Measurements from ENCODE around the gene YTHDF1. TPM values are rescaled to one million over a fixed set of nuclear protein-coding genes. Genes with fewer than 3 reads are reported as not detected.
"Not testable (repeated sequence)": the region's sequence is repeated elsewhere in the genome, so short reads cannot be mapped to it uniquely, and the experiment has no call there.

The YTHDF1 gene
- total RNA-seq, 1 donor from 2014 or later = 32.6 TPM

DNA sequence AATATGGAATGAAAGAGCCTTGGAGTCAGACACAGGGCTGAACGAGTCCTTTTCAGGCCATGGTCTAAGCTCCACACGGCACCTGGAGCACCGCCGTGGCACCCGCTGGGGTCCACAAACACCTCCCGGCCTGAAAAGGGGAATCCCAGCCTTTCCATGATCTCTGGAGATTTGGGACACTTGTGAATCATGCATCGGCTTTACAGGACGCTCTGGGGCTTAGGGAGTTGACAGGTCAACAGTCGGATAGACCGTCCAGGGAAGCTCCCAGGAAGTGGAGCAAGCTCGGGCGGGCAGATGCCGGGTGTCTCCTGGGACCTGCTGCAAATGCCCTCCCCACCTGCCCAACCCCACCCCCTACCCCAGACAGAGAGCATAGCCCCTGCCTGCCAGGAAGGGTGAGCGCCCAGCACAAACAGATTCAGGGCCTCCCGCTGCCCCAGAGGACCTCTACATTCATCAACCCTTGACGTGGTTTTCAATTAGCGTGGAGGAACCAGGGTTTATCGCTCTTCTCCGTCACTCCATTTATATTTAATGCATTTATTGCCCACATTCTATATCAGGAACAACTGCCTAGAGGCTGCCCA lies 53.6 kb downstream of the YTHDF1 start:
- Mint-ChIP-seq H3K27ac (no peak overlapping the region), H3K4me1 (no peaks in the 10 kb centered on the region), H3K9me3 (no peaks in the 10 kb centered on the region), H3K4me3 (no peak overlapping the region), H3K36me3 (ENCODE audit: low read depth) (no peaks in the 10 kb centered on the region), H3K27me3 (peaks cover 7% of the 10 kb centered on the region)
- ChIA-PET CTCF (no interaction called here), POLR2A (no interaction called here)
- DNase-seq (no peak), ATAC-seq (ENCODE audit: low read depth) (no peak)
- TF ChIP-seq, protein P1, sequence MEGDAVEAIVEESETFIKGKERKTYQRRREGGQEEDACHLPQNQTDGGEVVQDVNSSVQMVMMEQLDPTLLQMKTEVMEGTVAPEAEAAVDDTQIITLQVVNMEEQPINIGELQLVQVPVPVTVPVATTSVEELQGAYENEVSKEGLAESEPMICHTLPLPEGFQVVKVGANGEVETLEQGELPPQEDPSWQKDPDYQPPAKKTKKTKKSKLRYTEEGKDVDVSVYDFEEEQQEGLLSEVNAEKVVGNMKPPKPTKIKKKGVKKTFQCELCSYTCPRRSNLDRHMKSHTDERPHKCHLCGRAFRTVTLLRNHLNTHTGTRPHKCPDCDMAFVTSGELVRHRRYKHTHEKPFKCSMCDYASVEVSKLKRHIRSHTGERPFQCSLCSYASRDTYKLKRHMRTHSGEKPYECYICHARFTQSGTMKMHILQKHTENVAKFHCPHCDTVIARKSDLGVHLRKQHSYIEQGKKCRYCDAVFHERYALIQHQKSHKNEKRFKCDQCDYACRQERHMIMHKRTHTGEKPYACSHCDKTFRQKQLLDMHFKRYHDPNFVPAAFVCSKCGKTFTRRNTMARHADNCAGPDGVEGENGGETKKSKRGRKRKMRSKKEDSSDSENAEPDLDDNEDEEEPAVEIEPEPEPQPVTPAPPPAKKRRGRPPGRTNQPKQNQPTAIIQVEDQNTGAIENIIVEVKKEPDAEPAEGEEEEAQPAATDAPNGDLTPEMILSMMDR (IDR thresholded peaks at IDR 0.05) = no peak
- intact Hi-C loops (cut with micrococcal nuclease) = no loop called here

DNA sequence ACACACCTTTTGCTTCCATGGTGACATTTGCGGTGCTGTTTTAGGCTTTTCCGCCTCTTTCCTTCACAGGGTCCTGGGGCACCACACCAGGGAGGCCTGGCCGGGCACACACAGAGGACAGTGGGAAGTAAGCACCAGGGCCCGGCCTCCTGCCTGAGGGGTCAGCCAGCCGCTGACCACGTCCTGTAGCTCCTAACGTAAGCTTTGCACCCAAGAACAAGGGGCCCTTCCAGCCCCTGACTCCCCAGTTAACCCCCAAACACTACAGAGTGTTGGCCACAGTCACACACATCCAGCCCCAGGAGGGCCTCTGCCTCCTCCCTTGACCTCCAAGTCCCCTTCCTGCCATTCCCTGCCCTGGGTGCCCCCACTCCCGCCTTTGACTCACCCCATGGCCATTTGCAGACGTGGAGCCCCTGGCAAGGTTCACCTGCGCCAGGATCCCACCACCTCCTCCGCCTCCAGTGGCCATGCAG lies 54.7 kb downstream of the YTHDF1 start:
- CTCF ChIA-PET = no interaction called here

DNA sequence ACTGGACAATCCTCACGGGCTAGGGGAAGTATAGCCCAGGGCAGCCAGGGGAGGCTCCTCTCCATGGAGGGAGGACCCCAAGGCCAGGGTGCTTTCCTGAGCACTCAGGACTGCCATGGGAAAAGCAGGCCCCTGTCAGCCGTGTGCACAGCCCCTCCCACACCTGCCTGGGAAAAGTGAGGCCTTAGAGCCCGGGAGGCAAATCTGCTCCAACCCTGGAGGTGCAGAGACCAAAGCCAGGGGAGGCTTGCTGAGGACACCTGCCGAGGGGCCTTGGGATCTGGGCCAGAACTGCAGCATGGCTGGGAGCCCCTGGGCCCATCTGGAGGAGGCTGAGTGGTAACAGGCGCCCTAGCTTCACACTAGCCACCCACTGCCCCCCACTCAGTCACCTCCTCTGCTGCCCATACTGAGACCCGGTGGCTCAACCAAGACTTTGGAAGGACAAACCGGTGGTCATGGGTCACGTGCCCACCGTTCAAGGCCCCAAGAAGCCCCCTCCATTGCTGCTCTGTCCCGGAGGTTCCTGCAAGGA lies 55.2 kb downstream of the YTHDF1 start:
- Mint-ChIP-seq H3K4me1 (no peaks in the 10 kb centered on the region), H3K9me3 (no peaks in the 10 kb centered on the region), H3K36me3 (ENCODE audit: low read depth) (no peaks in the 10 kb centered on the region), H3K4me3 (no peak overlapping the region), H3K27me3 (peaks cover 12% of the 10 kb centered on the region), H3K27ac (no peak overlapping the region)
- TF ChIP-seq, protein P1 (IDR thresholded peaks at IDR 0.05) = no peak
- CTCF ChIA-PET = no interaction called here
- POLR2A ChIA-PET = no interaction called here
- intact Hi-C loops (cut with micrococcal nuclease) = no loop called here
- DNase-seq = no peak
- ATAC-seq (ENCODE audit: low read depth) = no peak

More for the DNA sequence above, 54.7 kb downstream of the YTHDF1 start:
- POLR2A ChIA-PET = no interaction called here
- no peak for DNase-seq
- TF ChIP-seq, protein P1 (IDR thresholded peaks at IDR 0.05) = no peak
- Mint-ChIP-seq H3K9me3 (no peaks in the 10 kb centered on the region), H3K36me3 (ENCODE audit: low read depth) (no peaks in the 10 kb centered on the region), H3K4me1 (no peaks in the 10 kb centered on the region), H3K27ac (no peak overlapping the region), H3K4me3 (no peak overlapping the region), H3K27me3 (peaks cover 7% of the 10 kb centered on the region)
- intact Hi-C loops (cut with micrococcal nuclease) = no loop called here
- ATAC-seq (ENCODE audit: low read depth) = no peak

DNA sequence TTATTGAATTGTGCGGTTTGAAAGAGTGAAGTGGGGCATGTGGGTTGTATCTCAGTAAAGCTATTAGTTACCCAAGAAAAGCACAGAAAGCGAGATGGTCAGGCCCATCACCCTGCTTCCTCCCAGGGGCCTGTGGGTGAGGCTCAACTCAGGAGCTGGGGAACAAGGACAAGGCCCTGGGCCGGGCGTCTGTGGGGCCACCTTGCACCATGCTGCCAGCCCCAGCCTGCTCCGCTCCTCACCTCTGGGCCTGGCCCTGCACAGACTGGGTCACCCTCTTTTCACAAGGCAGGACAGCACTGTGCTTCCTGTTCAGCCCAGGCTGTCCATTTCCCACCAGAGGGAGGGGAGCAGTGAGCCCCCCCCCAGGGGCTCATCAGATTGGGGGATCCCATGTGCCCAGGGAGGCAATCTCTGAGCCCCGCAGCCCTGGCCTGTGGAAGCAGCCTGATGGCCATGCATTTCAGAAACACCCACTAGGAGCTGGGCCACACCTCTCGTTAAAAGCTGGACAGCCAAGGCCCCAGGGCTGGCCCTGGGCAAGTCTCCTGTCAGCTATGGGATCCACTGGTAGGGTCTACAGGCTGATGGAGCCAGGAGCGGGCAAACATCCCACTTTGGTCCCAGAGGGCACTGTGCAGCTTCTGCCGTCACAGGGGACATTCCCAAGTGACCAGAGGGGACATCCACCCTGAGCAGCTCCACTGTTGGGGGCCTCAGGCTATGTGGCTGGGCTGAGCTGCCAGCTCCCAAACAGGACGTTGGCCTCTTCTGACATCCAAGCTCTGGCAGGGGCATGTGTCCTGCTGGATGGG lies 55.9 kb downstream of the YTHDF1 start:
- Mint-ChIP-seq H3K27ac (no peak overlapping the region), H3K36me3 (ENCODE audit: low read depth) (no peaks in the 10 kb centered on the region), H3K9me3 (no peaks in the 10 kb centered on the region), H3K4me1 (no peaks in the 10 kb centered on the region), H3K4me3 (no peak overlapping the region), H3K27me3 (peaks cover 14% of the 10 kb centered on the region)
- intact Hi-C loops (cut with micrococcal nuclease) = no loop called here
- TF ChIP-seq, protein P1 (IDR thresholded peaks at IDR 0.05) = no peak
- ATAC-seq (ENCODE audit: low read depth) (no peak), DNase-seq (no peak)
- ChIA-PET POLR2A (no interaction called here), CTCF (no interaction called here)

DNA sequence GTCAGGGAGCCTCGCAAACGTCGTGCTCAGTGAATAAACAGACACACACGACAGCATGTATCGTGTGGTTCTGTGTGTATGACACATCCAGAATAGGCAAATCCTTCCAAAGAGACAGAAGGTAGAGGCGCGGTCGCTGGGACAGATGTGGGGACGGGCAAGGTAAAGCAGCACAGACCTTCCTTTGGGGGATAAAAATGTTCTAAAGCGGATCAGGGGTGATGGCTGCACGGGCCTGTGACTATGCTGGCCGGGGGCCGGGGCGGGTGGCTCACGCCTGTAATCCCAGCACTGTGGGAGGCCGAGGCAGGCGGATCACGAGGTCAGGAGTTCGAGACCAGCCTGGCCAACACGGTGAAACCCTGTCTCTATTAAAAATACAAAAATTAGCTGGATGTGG lies 56.7 kb downstream of the YTHDF1 start:
- DNase-seq; H3K27ac Mint-ChIP-seq; H3K36me3 Mint-ChIP-seq (ENCODE audit: low read depth); H3K4me3 Mint-ChIP-seq; H3K9me3 Mint-ChIP-seq; intact Hi-C loops (cut with micrococcal nuclease); ATAC-seq (ENCODE audit: low read depth); CTCF ChIA-PET; H3K4me1 Mint-ChIP-seq; POLR2A ChIA-PET: not testable (repeated sequence)
- peaks cover 16% of the 10 kb centered on the region for H3K27me3 Mint-ChIP-seq

Data from activated B cell treated with CpG ODN at 0.5 μM for 24 hours (primary cell).